HepG2 (cell line): Measurements from ENCODE around the gene INSRR. TPM values are rescaled to one million over a fixed set of nuclear protein-coding genes. Genes with fewer than 3 reads are reported as not detected.

ENCODE experiments used
- ATAC-seq: fragments of 200-7000 bp; cut with Tn5 transposase; 3 replicates; pipeline ENCODE4 v1.9.1; 2020; ENCODE audit warnings: mild to moderate bottlenecking, moderate library complexity
- BruUV-seq: library from RNA; stranded (reverse); fragments of 400-500 nt; replicated peaks from 2 replicates; lab custom pipeline; 2021; lab: Mats Ljungman, UMichigan
- CTCF ChIA-PET: fragments of 300-600 bp; formaldehyde crosslinking; extraction: SDS; loops from one replicate; lab custom pipeline; 2021; ENCODE audit warnings: low total read pairs, inconsistent platforms, low intra/inter-chr PET ratio; lab: Yijun Ruan, JAX
- POLR2A ChIA-PET: fragments of 350-600 bp; sonication (Branson Sonifier 250); formaldehyde crosslinking; loops from one replicate; lab custom pipeline; 2020; ENCODE audit warnings: antibody characterized with exemption, inconsistent platforms; lab: Yijun Ruan, JAX
- DNase-seq: peaks from one replicate; pipeline ENCODE4 v3.0.0-alpha.2; 2015; ENCODE audit warnings: low spot score
- FAIRE-seq: peaks from 3 replicates; lab custom pipeline; 2011; peaks lifted over from hg19 to GRCh38; lab: Jason Lieb, UNC
- H2AFZ ChIP-seq: one replicate; pipeline ENCODE4 v1.6.1; 2011; ENCODE audit warnings: low read length, inconsistent platforms
- H3K27ac ChIP-seq: fragments of 300-600 bp; 3 replicates; pipeline ENCODE4 v1.8.0; 2011; ENCODE audit warnings: mixed run types, mild to moderate bottlenecking, mixed read lengths, low read length, inconsistent platforms; ENCODE audit not compliant: insufficient read depth; ENCODE audit errors: extremely low read length
- H3K27me3 ChIP-seq, 2 experiments: fragments of 200-600 bp in 1 of 2; 2 replicates in 1 of 2; 3 replicates in 1 of 2; pipeline versions ENCODE4 v1.6.0 to v1.8.0; 2011; ENCODE audit warnings: low read length in 2 of 2, mild to moderate bottlenecking in 2 of 2, moderate library complexity in 2 of 2, inconsistent platforms in 1 of 2; ENCODE audit not compliant: insufficient read depth in 2 of 2, control insufficient read depth in 1 of 2
- H3K36me3 ChIP-seq, 2 experiments: fragments of 200-600 bp in 1 of 2; replicated peaks in 1 of 2; 2 replicates in 1 of 2; 3 replicates in 1 of 2; pipeline versions ENCODE4 v1.5.1 to v1.8.0; 2011; ENCODE audit warnings: low read length in 2 of 2, inconsistent platforms in 1 of 2; ENCODE audit not compliant: insufficient read depth in 2 of 2, control insufficient read depth in 1 of 2
- H3K4me1 ChIP-seq: 2 replicates; pipeline ENCODE4 v1.5.1; 2012; ENCODE audit warnings: low read length, inconsistent platforms; ENCODE audit not compliant: insufficient read depth
- H3K4me2 ChIP-seq: 2 replicates; pipeline ENCODE4 v1.6.0; 2011; ENCODE audit warnings: low read depth, low read length, inconsistent platforms
- H3K4me3 ChIP-seq, 3 experiments: fragments of 200-600 bp in 1 of 3; sonication (generic), shearing (Covaris generic) in 1 of 3; replicated peaks in 1 of 3; 2 replicates each; pipeline ENCODE4 v1.5.1; 2011 to 2016; ENCODE audit warnings: low read length in 3 of 3, inconsistent platforms in 2 of 3, low read depth in 2 of 3, mild to moderate bottlenecking in 2 of 3, control low read depth in 1 of 3, mixed read lengths in 1 of 3; ENCODE audit not compliant: insufficient read depth in 1 of 3
- H3K79me2 ChIP-seq: one replicate; pipeline ENCODE4 v1.6.1; 2011; ENCODE audit warnings: low read length, inconsistent platforms; ENCODE audit not compliant: insufficient read depth
- H3K9ac ChIP-seq: 2 replicates; pipeline ENCODE4 v1.6.0; 2011; ENCODE audit warnings: mild to moderate bottlenecking, low read depth, low read length, inconsistent platforms; ENCODE audit not compliant: insufficient read depth
- H3K9me3 ChIP-seq: 2 replicates; pipeline ENCODE4 v1.5.1; 2012; ENCODE audit warnings: mild to moderate bottlenecking, low read length
- H4K20me1 ChIP-seq: 2 replicates; pipeline ENCODE4 v1.6.0; 2011; ENCODE audit warnings: inconsistent platforms, mild to moderate bottlenecking, low read length, moderate library complexity; ENCODE audit not compliant: insufficient read depth
- FOXJ3 ChIP-seq: sonication (generic); formaldehyde crosslinking; IDR thresholded peaks from 2 replicates; pipeline ENCODE4 v1.4.0; 2020; ENCODE audit warnings: missing genetic modification reagents, mild to moderate bottlenecking, borderline replicate concordance
- GABPB1 ChIP-seq: IDR thresholded peaks from 2 replicates; pipeline ENCODE4 v1.6.1; 2016; ENCODE audit warnings: mild to moderate bottlenecking, missing genetic modification reagents, moderate library complexity, missing compliant biosample characterization
- GMEB1 ChIP-seq: sonication (generic); formaldehyde crosslinking; IDR thresholded peaks from 2 replicates; pipeline ENCODE4 v1.5.1; 2020; ENCODE audit warnings: missing genetic modification reagents, mild to moderate bottlenecking, borderline replicate concordance
- HINFP ChIP-seq: sonication (generic); formaldehyde crosslinking; IDR thresholded peaks from 2 replicates; pipeline ENCODE4 v1.4.0; 2020; ENCODE audit warnings: low read depth, mild to moderate bottlenecking, missing genetic modification reagents
- MNT ChIP-seq: fragments of 450-650 bp; IDR thresholded peaks from 2 replicates; pipeline ENCODE4 v1.6.1; 2016
- SAFB2 ChIP-seq: sonication (generic); formaldehyde crosslinking; IDR thresholded peaks from 2 replicates; pipeline ENCODE4 v1.5.1; 2020; ENCODE audit warnings: missing genetic modification reagents, low read depth, mild to moderate bottlenecking, borderline replicate concordance
- TEAD3 ChIP-seq: optimal IDR thresholded peaks from 2 replicates; pipeline ENCODE3; 2016; ENCODE audit warnings: borderline replicate concordance
- ZMAT3 ChIP-seq: sonication (generic); formaldehyde crosslinking; conservative IDR thresholded peaks from 2 replicates; pipeline ENCODE4 v1.7.0; 2021; ENCODE audit warnings: missing genetic modification reagents
- ZNF713 ChIP-seq: sonication (generic); formaldehyde crosslinking; IDR thresholded peaks from 2 replicates; pipeline ENCODE4 v1.4.0; 2020; ENCODE audit warnings: mild to moderate bottlenecking, missing genetic modification reagents
- ZNF780A ChIP-seq: sonication (generic); formaldehyde crosslinking; IDR thresholded peaks from 2 replicates; pipeline ENCODE4 v1.8.0; 2022; ENCODE audit warnings: mild to moderate bottlenecking, missing genetic modification reagents, moderate library complexity
- WGBS: methylation state at CpG from one replicate; pipeline ENCODE4 v1.1.6; 2017; ENCODE audit warnings: low lambda C conversion rate; 5-methylcytosine and 5-hydroxymethylcytosine counted together
- in situ Hi-C: cut with HindIII; loops from 2 replicates; pipeline ENCODE4 v1.10.0; 2017; ENCODE audit warnings: low pct_unique_long_range_greater_than_20kb; ENCODE audit not compliant: extremely low pct_ligation_motif_present
- intact Hi-C: fragments of 100-400 bp; cut with micrococcal nuclease; formaldehyde crosslinking; loops from one replicate; pipeline ENCODE4 v1.10.0; 2022; ENCODE audit not compliant: unreplicated experiment
- polyA plus RNA-seq, 8 experiments: library from polyadenylated mRNA; depleted of rRNA in 3 of 8; stranded (reverse) in 7 of 8; unstranded in 1 of 8; fragments of >200 nt; fragmentation: Illumina TruSeq in 4 of 8; extraction: Trizol in 4 of 8; gene quantifications; 2 replicates each; pipeline versions ENCODE4 v1.2.1 to v1.2.3, GENCODE V29; 2011 to 2016; ENCODE audit warnings: low read depth in 4 of 8, missing spikeins in 1 of 8, mixed read lengths in 1 of 8; ENCODE audit not compliant: insufficient read depth in 1 of 8
- total RNA-seq, 5 experiments: library from RNA; depleted of rRNA; stranded (reverse); fragments of >200 nt; fragmentation: Illumina TruSeq; extraction: Trizol; gene quantifications; 2 replicates each; pipeline ENCODE4 v1.2.3, GENCODE V29; 2016; ENCODE audit warnings: low read depth in 1 of 5

Gene INSRR
- total and polyA plus RNA-seq, 2 of the 13 experiments (the other 11 are each of a cell fraction or from before 2014, with no cell fraction given): not detected

GRCh38 chr1:156832434-156832833 lies 26.5 kb downstream of the INSRR start:
- 0% methylated on average over 5 of the region's 5 CpGs for WGBS
- FAIRE-seq (no peak), ATAC-seq (peak; percentile 42; the same call in 2 of the 3 replicates)

GRCh38 chr1:156828400-156829124 lies 30.4 kb downstream of the INSRR start:
- H3K4me2 ChIP-seq: no peak overlapping the region
- H3K36me3 ChIP-seq: no peaks in the 10 kb centered on the region
- intact Hi-C loops: no loop called here
- H3K9ac ChIP-seq: no peak overlapping the region
- FAIRE-seq (no peak), ATAC-seq (no peak), DNase-seq (no peak)
- peaks cover 2 to 33% of the 10 kb centered on the region in 2 experiments; a peak in 4 of 5 replicates for H3K27me3 ChIP-seq
- H3K4me1 ChIP-seq: peaks cover 13% of the 10 kb centered on the region
- H3K79me2 ChIP-seq: no peaks in the 10 kb centered on the region
- H3K27ac ChIP-seq: no peak overlapping the region
- no peak overlapping the region for H3K4me3 ChIP-seq
- no peaks in the 10 kb centered on the region for H4K20me1 ChIP-seq
- ChIA-PET POLR2A (no interaction called here), CTCF (no interaction called here)
- H2AFZ ChIP-seq: no peak overlapping the region
- in situ Hi-C loops: no loop called here
- no peak for TF ChIP-seq ZNF713 (CRISPR knock-in tag)
- no peak for TF ChIP-seq SAFB2 (CRISPR knock-in tag)
- no peak for TF ChIP-seq ZNF780A (CRISPR knock-in tag)
- TF ChIP-seq GMEB1 (CRISPR knock-in tag): no peak
- no peak for TF ChIP-seq HINFP (CRISPR knock-in tag)
- no peak for TF ChIP-seq ZMAT3 (CRISPR knock-in tag)
- no peak for TF ChIP-seq FOXJ3 (CRISPR knock-in tag)
- TF ChIP-seq MNT: no peak
- BruUV-seq: no TSS peak
- 38% methylated on average over 18 of the region's 18 CpGs for WGBS
- H3K9me3 ChIP-seq: no peaks in the 10 kb centered on the region

More at GRCh38 chr1:156832434-156832833, 26.5 kb downstream of the INSRR start:
- Histone ChIP-seq H3K27ac (no peak overlapping the region), H3K9me3 (no peaks in the 10 kb centered on the region), H4K20me1 (no peaks in the 10 kb centered on the region), H3K79me2 (no peaks in the 10 kb centered on the region), H3K36me3 (no peaks in the 10 kb centered on the region), H3K4me1 (peaks cover 13% of the 10 kb centered on the region), H3K4me2 (no peak overlapping the region), H2AFZ (no peak overlapping the region), H3K4me3 (no peak overlapping the region), H3K9ac (no peak overlapping the region), H3K27me3 (peaks cover 2 to 45% of the 10 kb centered on the region in 2 experiments; a peak in 2 of 5 replicates)
- ChIA-PET CTCF (no interaction called here), POLR2A (no interaction called here)
- no peak for DNase-seq
- intact Hi-C loops (no loop called here), in situ Hi-C loops (no loop called here)
- TF ChIP-seq GABPB1: no peak
- peak; percentile 39 for TF ChIP-seq TEAD3
- no TSS peak for BruUV-seq
